C4-2B (cell line): Measurements from ENCODE around the gene FRMD4A.

Experiments
- ZFX ChIP-seq: fragments of 450-650 bp; IDR thresholded peaks from 2 replicates; pipeline ENCODE4 v1.6.1; 2017
- TF ChIP-seq, protein P1 (sequence below): fragments of 450-650 bp; conservative IDR thresholded peaks from 2 replicates; pipeline ENCODE4 v1.5.1; 2017; ENCODE audit warnings: mild to moderate bottlenecking

DNA sequence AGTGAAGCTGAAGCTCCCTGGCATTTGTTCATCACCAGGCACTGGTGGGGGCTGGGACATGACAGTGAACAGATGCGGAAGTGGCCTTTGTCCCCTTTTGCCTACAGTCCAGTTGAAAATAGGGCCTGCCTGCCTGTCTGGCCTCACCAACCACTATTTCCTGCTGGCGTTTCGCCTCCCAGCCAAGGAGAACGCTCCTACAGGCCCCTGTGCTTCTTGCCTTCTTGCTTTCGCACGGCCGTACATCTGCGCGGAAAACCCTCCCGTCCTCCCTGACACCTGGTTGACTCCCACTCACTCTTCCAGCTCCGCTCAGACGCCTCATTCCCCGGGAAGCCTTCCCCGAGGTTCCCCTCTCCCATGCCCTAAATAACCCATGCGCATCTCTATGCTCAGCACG lies 426.7 kb downstream of the FRMD4A start:
- TF ChIP-seq, protein P1, sequence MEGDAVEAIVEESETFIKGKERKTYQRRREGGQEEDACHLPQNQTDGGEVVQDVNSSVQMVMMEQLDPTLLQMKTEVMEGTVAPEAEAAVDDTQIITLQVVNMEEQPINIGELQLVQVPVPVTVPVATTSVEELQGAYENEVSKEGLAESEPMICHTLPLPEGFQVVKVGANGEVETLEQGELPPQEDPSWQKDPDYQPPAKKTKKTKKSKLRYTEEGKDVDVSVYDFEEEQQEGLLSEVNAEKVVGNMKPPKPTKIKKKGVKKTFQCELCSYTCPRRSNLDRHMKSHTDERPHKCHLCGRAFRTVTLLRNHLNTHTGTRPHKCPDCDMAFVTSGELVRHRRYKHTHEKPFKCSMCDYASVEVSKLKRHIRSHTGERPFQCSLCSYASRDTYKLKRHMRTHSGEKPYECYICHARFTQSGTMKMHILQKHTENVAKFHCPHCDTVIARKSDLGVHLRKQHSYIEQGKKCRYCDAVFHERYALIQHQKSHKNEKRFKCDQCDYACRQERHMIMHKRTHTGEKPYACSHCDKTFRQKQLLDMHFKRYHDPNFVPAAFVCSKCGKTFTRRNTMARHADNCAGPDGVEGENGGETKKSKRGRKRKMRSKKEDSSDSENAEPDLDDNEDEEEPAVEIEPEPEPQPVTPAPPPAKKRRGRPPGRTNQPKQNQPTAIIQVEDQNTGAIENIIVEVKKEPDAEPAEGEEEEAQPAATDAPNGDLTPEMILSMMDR = no peak
- TF ChIP-seq ZFX = no peak
